HEK293 (cell line): ENCODE data around the gene ETHE1.

Source experiments
- CTCF ChIA-PET: fragments of 350-600 bp; formaldehyde crosslinking; extraction: SDS; loops from one replicate; lab custom pipeline; 2021; ENCODE audit warnings: antibody characterized with exemption; lab: Yijun Ruan, JAX
- POLR2A ChIA-PET: fragments of 300-600 bp; formaldehyde crosslinking; extraction: SDS; loops from one replicate; lab custom pipeline; 2020; ENCODE audit warnings: antibody characterized with exemption, inconsistent platforms; lab: Yijun Ruan, JAX
- H3K27ac ChIP-seq: fragments of 200-500 bp; sonication (Bioruptor generic); 2 replicates; pipeline ENCODE4 v1.5.1; 2014; ENCODE audit warnings: low read depth, low read length, control low read depth, inconsistent platforms; ENCODE audit errors: extremely low read depth
- H3K36me3 ChIP-seq, 2 experiments: fragments of 200-500 bp in 1 of 2; sonication (Bioruptor generic) in 1 of 2; 1 replicate in 1 of 2; 2 replicates in 1 of 2; pipeline ENCODE4 v1.5.1; 2014 to 2017; ENCODE audit warnings: inconsistent platforms in 2 of 2, low read length in 2 of 2; ENCODE audit not compliant: control insufficient read depth in 2 of 2, insufficient read depth in 1 of 2
- H3K4me1 ChIP-seq: fragments of 200-500 bp; sonication (Bioruptor generic); 2 replicates; pipeline ENCODE4 v1.5.1; 2014; ENCODE audit warnings: mild to moderate bottlenecking, low read length, inconsistent platforms; ENCODE audit not compliant: control insufficient read depth, insufficient read depth
- H3K4me3 ChIP-seq: 2 replicates; pipeline ENCODE4 v1.5.1; 2011; ENCODE audit warnings: low read depth, mild to moderate bottlenecking, control low read depth, low read length, moderate library complexity
- H3K9me3 ChIP-seq: fragments of 200-500 bp; sonication (Bioruptor generic); 2 replicates; pipeline ENCODE4 v1.5.1; 2014; ENCODE audit warnings: low read depth, low read length, inconsistent platforms; ENCODE audit not compliant: control insufficient read depth, insufficient read depth
- EGR2 ChIP-seq: fragments of 450-650 bp; formaldehyde crosslinking; IDR thresholded peaks from 2 replicates; pipeline ENCODE4 v1.5.1; 2016; ENCODE audit warnings: low read depth, missing biosample characterization, missing genetic modification characterization
- GLIS1 ChIP-seq: fragments of 450-650 bp; formaldehyde crosslinking; IDR thresholded peaks from 2 replicates; pipeline ENCODE4 v1.5.1; 2016; ENCODE audit warnings: missing biosample characterization, missing genetic modification characterization
- KLF9 ChIP-seq: fragments of 450-650 bp; formaldehyde crosslinking; IDR thresholded peaks from 2 replicates; pipeline ENCODE4 v1.5.1; 2016; ENCODE audit warnings: missing biosample characterization, missing genetic modification characterization, low read depth
- OSR2 ChIP-seq: fragments of 450-650 bp; formaldehyde crosslinking; IDR thresholded peaks from 2 replicates; pipeline ENCODE4 v1.5.1; 2016; ENCODE audit warnings: missing biosample characterization, missing genetic modification characterization
- SCRT1 ChIP-seq: fragments of 450-650 bp; formaldehyde crosslinking; IDR thresholded peaks from 2 replicates; pipeline ENCODE4 v1.5.1; 2016; ENCODE audit warnings: missing biosample characterization, missing genetic modification characterization, borderline replicate concordance
- ZBTB17 ChIP-seq: fragments of 450-650 bp; formaldehyde crosslinking; IDR thresholded peaks from 2 replicates; pipeline ENCODE4 v1.5.1; 2016; ENCODE audit warnings: missing biosample characterization, missing genetic modification characterization
- ZFHX2 ChIP-seq: fragments of 450-650 bp; formaldehyde crosslinking; conservative IDR thresholded peaks from 2 replicates; pipeline ENCODE4 v1.5.1; 2016; ENCODE audit warnings: missing biosample characterization, missing genetic modification characterization
- ZNF2 ChIP-seq: fragments of 450-650 bp; formaldehyde crosslinking; IDR thresholded peaks from 2 replicates; pipeline ENCODE4 v1.5.1; 2016; ENCODE audit warnings: missing biosample characterization, missing genetic modification characterization
- ZNF292 ChIP-seq: fragments of 450-650 bp; formaldehyde crosslinking; IDR thresholded peaks from 2 replicates; pipeline ENCODE4 v1.5.1; 2016; ENCODE audit warnings: low read depth, missing biosample characterization, missing genetic modification characterization, borderline replicate concordance
- ZNF302 ChIP-seq: fragments of 450-650 bp; formaldehyde crosslinking; IDR thresholded peaks from 2 replicates; pipeline ENCODE4 v1.5.1; 2016; ENCODE audit warnings: missing biosample characterization, missing genetic modification characterization, low read depth
- ZNF311 ChIP-seq: fragments of 450-650 bp; formaldehyde crosslinking; IDR thresholded peaks from 2 replicates; pipeline ENCODE4 v1.5.1; 2017; ENCODE audit warnings: missing biosample characterization, missing genetic modification characterization, borderline replicate concordance
- ZNF341 ChIP-seq: fragments of 450-650 bp; formaldehyde crosslinking; IDR thresholded peaks from 2 replicates; pipeline ENCODE4; 2016; ENCODE audit warnings: low read depth, missing biosample characterization, missing genetic modification characterization
- ZNF366 ChIP-seq: fragments of 450-650 bp; formaldehyde crosslinking; conservative IDR thresholded peaks from 2 replicates; pipeline ENCODE4 v1.5.1; 2016; ENCODE audit warnings: missing biosample characterization, missing genetic modification characterization
- ZNF600 ChIP-seq: fragments of 450-650 bp; formaldehyde crosslinking; IDR thresholded peaks from 2 replicates; pipeline ENCODE4 v1.5.1; 2016; ENCODE audit warnings: missing biosample characterization, missing genetic modification characterization
- ZNF626 ChIP-seq: fragments of 450-650 bp; sonication (Bioruptor Pico); formaldehyde crosslinking; IDR thresholded peaks from 2 replicates; pipeline ENCODE4 v1.5.1; 2018; ENCODE audit warnings: missing biosample characterization, missing genetic modification characterization, inconsistent platforms
- ZNF629 ChIP-seq: fragments of 450-650 bp; formaldehyde crosslinking; IDR thresholded peaks from 2 replicates; pipeline ENCODE4 v1.5.1; 2017; ENCODE audit warnings: missing biosample characterization, missing genetic modification characterization
- ZNF654 ChIP-seq: fragments of 450-650 bp; formaldehyde crosslinking; IDR thresholded peaks from 2 replicates; pipeline ENCODE4 v1.5.1; 2016; ENCODE audit warnings: low read depth, missing biosample characterization, missing genetic modification characterization
- ZSCAN30 ChIP-seq: fragments of 450-650 bp; IDR thresholded peaks from 2 replicates; pipeline ENCODE4 v1.5.1; 2018; ENCODE audit warnings: missing biosample characterization, mild to moderate bottlenecking, missing genetic modification characterization, moderate library complexity
- TF ChIP-seq, protein P1 (sequence below): fragments of 450-650 bp; formaldehyde crosslinking; IDR thresholded peaks from 2 replicates; pipeline ENCODE4 v1.5.1; 2016; ENCODE audit warnings: missing biosample characterization, missing genetic modification characterization
- TF ChIP-seq, protein P2 (sequence below): fragments of 450-650 bp; IDR thresholded peaks from 2 replicates; pipeline ENCODE4 v1.5.1; 2018; ENCODE audit warnings: missing biosample characterization, mild to moderate bottlenecking, missing genetic modification characterization
- TF ChIP-seq, protein P3 (sequence below): fragments of 450-650 bp; formaldehyde crosslinking; conservative IDR thresholded peaks from 2 replicates; pipeline ENCODE4 v1.5.1; 2016; ENCODE audit warnings: low read depth, missing biosample characterization, missing genetic modification characterization
- TF ChIP-seq, protein P4 (sequence below): fragments of 450-650 bp; formaldehyde crosslinking; IDR thresholded peaks from 2 replicates; pipeline ENCODE4 v1.5.1; 2016; ENCODE audit warnings: missing biosample characterization, missing genetic modification characterization
- TF ChIP-seq, protein P5 (sequence below): fragments of 450-650 bp; formaldehyde crosslinking; IDR thresholded peaks from 2 replicates; pipeline ENCODE4 v1.5.1; 2016; ENCODE audit warnings: missing biosample characterization, missing genetic modification characterization
- TF ChIP-seq, protein P6 (sequence below): fragments of 450-650 bp; formaldehyde crosslinking; IDR thresholded peaks from 2 replicates; pipeline ENCODE4 v1.5.1; 2016; ENCODE audit warnings: missing biosample characterization, missing genetic modification characterization

The ETHE1 gene

DNA sequence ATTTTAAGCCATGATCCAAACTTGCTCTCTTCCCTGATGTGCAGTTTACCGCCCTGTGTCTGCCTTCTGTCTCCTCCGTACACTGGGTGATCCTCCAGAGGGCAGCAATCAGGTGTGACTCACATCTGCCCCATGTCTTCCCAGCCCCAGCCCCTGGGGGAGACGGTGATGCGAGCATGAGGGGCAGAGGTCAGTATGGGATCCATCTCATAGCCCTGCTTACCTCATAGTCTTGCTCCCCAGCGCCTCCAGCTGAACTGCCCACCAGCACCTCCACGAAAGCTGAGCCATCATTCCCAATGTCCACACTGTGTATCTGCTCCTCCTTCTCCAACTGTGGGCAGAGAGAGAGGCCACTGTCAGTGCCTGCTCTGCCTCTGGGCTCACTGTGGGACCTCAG lies 33.7 kb upstream of the ETHE1 start (continued):
- TF ChIP-seq, protein P1, sequence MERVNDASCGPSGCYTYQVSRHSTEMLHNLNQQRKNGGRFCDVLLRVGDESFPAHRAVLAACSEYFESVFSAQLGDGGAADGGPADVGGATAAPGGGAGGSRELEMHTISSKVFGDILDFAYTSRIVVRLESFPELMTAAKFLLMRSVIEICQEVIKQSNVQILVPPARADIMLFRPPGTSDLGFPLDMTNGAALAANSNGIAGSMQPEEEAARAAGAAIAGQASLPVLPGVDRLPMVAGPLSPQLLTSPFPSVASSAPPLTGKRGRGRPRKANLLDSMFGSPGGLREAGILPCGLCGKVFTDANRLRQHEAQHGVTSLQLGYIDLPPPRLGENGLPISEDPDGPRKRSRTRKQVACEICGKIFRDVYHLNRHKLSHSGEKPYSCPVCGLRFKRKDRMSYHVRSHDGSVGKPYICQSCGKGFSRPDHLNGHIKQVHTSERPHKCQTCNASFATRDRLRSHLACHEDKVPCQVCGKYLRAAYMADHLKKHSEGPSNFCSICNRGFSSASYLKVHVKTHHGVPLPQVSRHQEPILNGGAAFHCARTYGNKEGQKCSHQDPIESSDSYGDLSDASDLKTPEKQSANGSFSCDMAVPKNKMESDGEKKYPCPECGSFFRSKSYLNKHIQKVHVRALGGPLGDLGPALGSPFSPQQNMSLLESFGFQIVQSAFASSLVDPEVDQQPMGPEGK (tag by site-specific recombination), result peak; percentile 60
- TF ChIP-seq ZNF302 (no peak), EGR2 (tag by site-specific recombination) (peak; percentile 66), ZNF311 (tag by site-specific recombination) (no peak), ZFHX2 (peak; percentile 51)

DNA sequence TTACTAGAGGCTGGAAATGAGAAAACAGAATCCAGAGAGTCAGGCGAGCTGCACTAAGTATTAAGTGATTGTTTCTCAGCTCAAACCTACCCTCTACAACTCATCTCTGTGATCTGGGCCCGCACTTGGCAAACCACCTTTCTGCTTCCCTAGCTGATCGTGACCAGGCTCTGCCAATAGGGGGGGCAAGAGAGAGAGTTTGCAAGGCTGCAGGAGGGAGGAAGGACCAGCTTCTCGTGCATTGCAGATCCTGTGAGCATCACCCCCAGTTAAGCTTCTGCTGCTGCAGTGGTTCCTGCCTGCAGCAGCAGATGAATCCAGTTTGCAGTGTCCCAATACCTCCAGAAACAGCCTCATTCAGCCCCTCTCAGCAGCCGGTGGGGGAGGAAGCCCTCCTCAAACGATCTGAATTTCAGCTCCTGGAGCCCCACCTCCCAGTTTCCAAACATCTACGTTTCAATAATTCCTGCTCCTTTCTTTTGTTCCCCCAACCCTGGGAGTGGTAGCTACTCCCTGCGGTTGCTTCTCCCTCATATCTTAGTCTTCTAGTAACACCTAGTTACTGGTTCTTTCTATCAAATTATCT lies 28.3 kb upstream of the ETHE1 start:
- H3K36me3 ChIP-seq, result peaks cover 63 to 92% of the 10 kb centered on the region in 2 experiments
- POLR2A ChIA-PET, result interaction anchor here (0.5 to 2.2 kb wide), 13 partner anchors 10 to 503 kb away, joined by 3 to 25 read pairs (median 4); partner anchors contain the start of genes IRGQ and ZNF576
- no peak for TF ChIP-seq ZNF629 (tag by site-specific recombination)
- TF ChIP-seq, protein P2, sequence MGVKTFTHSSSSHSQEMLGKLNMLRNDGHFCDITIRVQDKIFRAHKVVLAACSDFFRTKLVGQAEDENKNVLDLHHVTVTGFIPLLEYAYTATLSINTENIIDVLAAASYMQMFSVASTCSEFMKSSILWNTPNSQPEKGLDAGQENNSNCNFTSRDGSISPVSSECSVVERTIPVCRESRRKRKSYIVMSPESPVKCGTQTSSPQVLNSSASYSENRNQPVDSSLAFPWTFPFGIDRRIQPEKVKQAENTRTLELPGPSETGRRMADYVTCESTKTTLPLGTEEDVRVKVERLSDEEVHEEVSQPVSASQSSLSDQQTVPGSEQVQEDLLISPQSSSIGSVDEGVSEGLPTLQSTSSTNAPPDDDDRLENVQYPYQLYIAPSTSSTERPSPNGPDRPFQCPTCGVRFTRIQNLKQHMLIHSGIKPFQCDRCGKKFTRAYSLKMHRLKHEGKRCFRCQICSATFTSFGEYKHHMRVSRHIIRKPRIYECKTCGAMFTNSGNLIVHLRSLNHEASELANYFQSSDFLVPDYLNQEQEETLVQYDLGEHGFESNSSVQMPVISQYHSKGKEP (tag by site-specific recombination), result peak; percentile 92
- TF ChIP-seq, protein P3, sequence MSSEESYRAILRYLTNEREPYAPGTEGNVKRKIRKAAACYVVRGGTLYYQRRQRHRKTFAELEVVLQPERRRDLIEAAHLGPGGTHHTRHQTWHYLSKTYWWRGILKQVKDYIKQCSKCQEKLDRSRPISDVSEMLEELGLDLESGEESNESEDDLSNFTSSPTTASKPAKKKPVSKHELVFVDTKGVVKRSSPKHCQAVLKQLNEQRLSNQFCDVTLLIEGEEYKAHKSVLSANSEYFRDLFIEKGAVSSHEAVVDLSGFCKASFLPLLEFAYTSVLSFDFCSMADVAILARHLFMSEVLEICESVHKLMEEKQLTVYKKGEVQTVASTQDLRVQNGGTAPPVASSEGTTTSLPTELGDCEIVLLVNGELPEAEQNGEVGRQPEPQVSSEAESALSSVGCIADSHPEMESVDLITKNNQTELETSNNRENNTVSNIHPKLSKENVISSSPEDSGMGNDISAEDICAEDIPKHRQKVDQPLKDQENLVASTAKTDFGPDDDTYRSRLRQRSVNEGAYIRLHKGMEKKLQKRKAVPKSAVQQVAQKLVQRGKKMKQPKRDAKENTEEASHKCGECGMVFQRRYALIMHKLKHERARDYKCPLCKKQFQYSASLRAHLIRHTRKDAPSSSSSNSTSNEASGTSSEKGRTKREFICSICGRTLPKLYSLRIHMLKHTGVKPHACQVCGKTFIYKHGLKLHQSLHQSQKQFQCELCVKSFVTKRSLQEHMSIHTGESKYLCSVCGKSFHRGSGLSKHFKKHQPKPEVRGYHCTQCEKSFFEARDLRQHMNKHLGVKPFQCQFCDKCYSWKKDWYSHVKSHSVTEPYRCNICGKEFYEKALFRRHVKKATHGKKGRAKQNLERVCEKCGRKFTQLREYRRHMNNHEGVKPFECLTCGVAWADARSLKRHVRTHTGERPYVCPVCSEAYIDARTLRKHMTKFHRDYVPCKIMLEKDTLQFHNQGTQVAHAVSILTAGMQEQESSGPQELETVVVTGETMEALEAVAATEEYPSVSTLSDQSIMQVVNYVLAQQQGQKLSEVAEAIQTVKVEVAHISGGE, result no peak
- peak; percentile 75; the same call in 1 of the 2 replicates for TF ChIP-seq ZBTB17 (tag by site-specific recombination)
- TF ChIP-seq SCRT1, result no peak
- peak; percentile 53 for TF ChIP-seq ZNF654 (tag by site-specific recombination)
- TF ChIP-seq ZNF292, result no peak
- TF ChIP-seq ZNF341 (tag by site-specific recombination), result peak; percentile 54
- peak; percentile 16; the same call in 1 of the 2 replicates for TF ChIP-seq OSR2
- TF ChIP-seq ZNF366 (tag by site-specific recombination), result 0 out of 2 replicates have a peak, but pooled peaks have one; percentile 36
- TF ChIP-seq, protein P4, sequence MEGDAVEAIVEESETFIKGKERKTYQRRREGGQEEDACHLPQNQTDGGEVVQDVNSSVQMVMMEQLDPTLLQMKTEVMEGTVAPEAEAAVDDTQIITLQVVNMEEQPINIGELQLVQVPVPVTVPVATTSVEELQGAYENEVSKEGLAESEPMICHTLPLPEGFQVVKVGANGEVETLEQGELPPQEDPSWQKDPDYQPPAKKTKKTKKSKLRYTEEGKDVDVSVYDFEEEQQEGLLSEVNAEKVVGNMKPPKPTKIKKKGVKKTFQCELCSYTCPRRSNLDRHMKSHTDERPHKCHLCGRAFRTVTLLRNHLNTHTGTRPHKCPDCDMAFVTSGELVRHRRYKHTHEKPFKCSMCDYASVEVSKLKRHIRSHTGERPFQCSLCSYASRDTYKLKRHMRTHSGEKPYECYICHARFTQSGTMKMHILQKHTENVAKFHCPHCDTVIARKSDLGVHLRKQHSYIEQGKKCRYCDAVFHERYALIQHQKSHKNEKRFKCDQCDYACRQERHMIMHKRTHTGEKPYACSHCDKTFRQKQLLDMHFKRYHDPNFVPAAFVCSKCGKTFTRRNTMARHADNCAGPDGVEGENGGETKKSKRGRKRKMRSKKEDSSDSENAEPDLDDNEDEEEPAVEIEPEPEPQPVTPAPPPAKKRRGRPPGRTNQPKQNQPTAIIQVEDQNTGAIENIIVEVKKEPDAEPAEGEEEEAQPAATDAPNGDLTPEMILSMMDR, result peak; percentile 84
- TF ChIP-seq, protein P5, sequence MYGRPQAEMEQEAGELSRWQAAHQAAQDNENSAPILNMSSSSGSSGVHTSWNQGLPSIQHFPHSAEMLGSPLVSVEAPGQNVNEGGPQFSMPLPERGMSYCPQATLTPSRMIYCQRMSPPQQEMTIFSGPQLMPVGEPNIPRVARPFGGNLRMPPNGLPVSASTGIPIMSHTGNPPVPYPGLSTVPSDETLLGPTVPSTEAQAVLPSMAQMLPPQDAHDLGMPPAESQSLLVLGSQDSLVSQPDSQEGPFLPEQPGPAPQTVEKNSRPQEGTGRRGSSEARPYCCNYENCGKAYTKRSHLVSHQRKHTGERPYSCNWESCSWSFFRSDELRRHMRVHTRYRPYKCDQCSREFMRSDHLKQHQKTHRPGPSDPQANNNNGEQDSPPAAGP, result 0 out of 2 replicates have a peak, but pooled peaks have one; percentile 20
- TF ChIP-seq, protein P6, sequence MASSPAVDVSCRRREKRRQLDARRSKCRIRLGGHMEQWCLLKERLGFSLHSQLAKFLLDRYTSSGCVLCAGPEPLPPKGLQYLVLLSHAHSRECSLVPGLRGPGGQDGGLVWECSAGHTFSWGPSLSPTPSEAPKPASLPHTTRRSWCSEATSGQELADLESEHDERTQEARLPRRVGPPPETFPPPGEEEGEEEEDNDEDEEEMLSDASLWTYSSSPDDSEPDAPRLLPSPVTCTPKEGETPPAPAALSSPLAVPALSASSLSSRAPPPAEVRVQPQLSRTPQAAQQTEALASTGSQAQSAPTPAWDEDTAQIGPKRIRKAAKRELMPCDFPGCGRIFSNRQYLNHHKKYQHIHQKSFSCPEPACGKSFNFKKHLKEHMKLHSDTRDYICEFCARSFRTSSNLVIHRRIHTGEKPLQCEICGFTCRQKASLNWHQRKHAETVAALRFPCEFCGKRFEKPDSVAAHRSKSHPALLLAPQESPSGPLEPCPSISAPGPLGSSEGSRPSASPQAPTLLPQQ (tag by site-specific recombination), result peak; percentile 33; the same call in 1 of the 2 replicates
- peak; percentile 53; the same call in 1 of the 2 replicates for TF ChIP-seq GLIS1 (tag by site-specific recombination)
- TF ChIP-seq ZNF600 (tag by site-specific recombination), result peak; percentile 12; the same call in 1 of the 2 replicates
- no peak for TF ChIP-seq ZNF626 (tag by site-specific recombination)
- 0 out of 2 replicates have a peak, but pooled peaks have one; percentile 15 for TF ChIP-seq KLF9
- 0 out of 2 replicates have a peak, but pooled peaks have one; percentile 15 for TF ChIP-seq ZSCAN30 (tag by site-specific recombination)
- peak; percentile 67 for TF ChIP-seq ZNF2 (tag by site-specific recombination)

More for the DNA sequence above, 28.3 kb upstream of the ETHE1 start:
- no peaks in the 10 kb centered on the region for H3K4me1 ChIP-seq
- no peaks in the 10 kb centered on the region for H3K9me3 ChIP-seq
- H3K27ac ChIP-seq, result no peak overlapping the region
- no peak overlapping the region for H3K4me3 ChIP-seq
- CTCF ChIA-PET, result interaction anchor here (0.6 to 8.2 kb wide), 63 partner anchors 9 to 1800 kb away, joined by 3 to 167 read pairs (median 4); partner anchors contain the start of genes CEACAM6, IRGQ, LYPD3 and PHLDB3
